K562 (cell line): ENCODE data around the gene GTF2H4. TPM values are rescaled to one million over a fixed set of nuclear protein-coding genes. Genes with fewer than 3 reads are reported as not detected.

Experiments
- ATAC-seq: fragments of 200-7000 bp; cut with Tn5 transposase; 3 replicates; pipeline ENCODE4 v1.9.1; 2020; ENCODE audit warnings: moderate library complexity
- BruUV-seq: library from RNA; stranded (reverse); fragments of 400-500 nt; replicated peaks from 2 replicates; lab custom pipeline; 2021; lab: Mats Ljungman, UMichigan
- CTCF ChIA-PET: fragments of 300-600 bp; formaldehyde crosslinking; extraction: SDS; loops from one replicate; lab custom pipeline; 2021; ENCODE audit warnings: low intra/inter-chr PET ratio; lab: Yijun Ruan, JAX
- POLR2A ChIA-PET: fragments of 300-600, 350-650 bp; sonication (Branson Sonifier 250); formaldehyde crosslinking; extraction: SDS; loops from one replicate; lab custom pipeline; 2021; ENCODE audit warnings: antibody characterized with exemption, inconsistent platforms; lab: Yijun Ruan, JAX
- DNase-seq, 4 experiments: peaks; one replicate each; pipeline versions ENCODE4 v3.0.0 to v3.0.0-alpha.2; 2011 to 2018; ENCODE audit warnings: low spot score in 3 of 4, mixed read lengths in 3 of 4; ENCODE audit errors: extremely low read depth in 1 of 4
- FAIRE-seq: peaks from 2 replicates; lab custom pipeline; 2011; peaks lifted over from hg19 to GRCh38; lab: Jason Lieb, UNC
- H2AFZ ChIP-seq: 2 replicates; pipeline ENCODE4 v1.6.0; 2011; ENCODE audit warnings: low read depth, low read length, control low read depth, inconsistent platforms
- H3K27ac ChIP-seq: fragments of 200-600 bp; 3 replicates; pipeline ENCODE4 v1.8.0; 2011; ENCODE audit warnings: low read depth, mild to moderate bottlenecking, control low read depth, inconsistent platforms, low read length, moderate library complexity, mixed read lengths; ENCODE audit errors: extremely low read depth
- H3K27me3 ChIP-seq, 2 experiments: fragments of 300-600 bp in 1 of 2; 2 replicates in 1 of 2; 3 replicates in 1 of 2; pipeline versions ENCODE4 v1.6.0 to v1.8.0; 2011; ENCODE audit warnings: inconsistent platforms in 2 of 2, low read length in 2 of 2, mild to moderate bottlenecking in 1 of 2, mixed read lengths in 1 of 2, moderate library complexity in 1 of 2; ENCODE audit not compliant: control insufficient read depth in 2 of 2, insufficient read depth in 2 of 2
- H3K36me3 ChIP-seq: fragments of 300-600 bp; 3 replicates; pipeline ENCODE4 v1.8.0; 2011; ENCODE audit warnings: mild to moderate bottlenecking, low read length, inconsistent platforms; ENCODE audit not compliant: control insufficient read depth, insufficient read depth
- H3K4me1 ChIP-seq, 2 experiments: fragments of 200-600 bp in 1 of 2; replicated peaks in 1 of 2; 2 replicates in 1 of 2; 3 replicates in 1 of 2; pipeline versions ENCODE4 v1.5.1 to v1.8.0; 2011; ENCODE audit warnings: inconsistent platforms in 2 of 2, low read length in 2 of 2, mild to moderate bottlenecking in 1 of 2, mixed read lengths in 1 of 2, moderate library complexity in 1 of 2; ENCODE audit not compliant: control insufficient read depth in 2 of 2, insufficient read depth in 2 of 2
- H3K4me2 ChIP-seq: 2 replicates; pipeline ENCODE4 v1.6.1; 2011; ENCODE audit warnings: low read length, control low read depth, inconsistent platforms, mixed read lengths; ENCODE audit not compliant: insufficient read depth
- H3K4me3 ChIP-seq: fragments of 200-600 bp; sonication (generic), shearing (Covaris generic); 2 replicates; pipeline ENCODE4 v1.5.1; 2016; ENCODE audit warnings: control low read depth, inconsistent platforms
- H3K79me2 ChIP-seq: fragments of 200-600 bp; 3 replicates; pipeline ENCODE4 v1.8.0; 2011; ENCODE audit warnings: low read length, inconsistent platforms; ENCODE audit not compliant: control insufficient read depth, insufficient read depth
- H3K9ac ChIP-seq, 2 experiments: 2 replicates each; pipeline versions ENCODE4 v1.6.0 to v1.6.1; 2011; ENCODE audit warnings: low read depth in 2 of 2, low read length in 2 of 2, control low read depth in 1 of 2, inconsistent platforms in 1 of 2, mild to moderate bottlenecking in 1 of 2, mixed read lengths in 1 of 2; ENCODE audit not compliant: insufficient read depth in 1 of 2
- H3K9me1 ChIP-seq: one replicate; pipeline ENCODE4 v1.6.0; 2011; ENCODE audit warnings: inconsistent platforms, mild to moderate bottlenecking, low read length, moderate library complexity; ENCODE audit not compliant: control insufficient read depth, insufficient read depth
- H3K9me3 ChIP-seq: replicated peaks from 2 replicates; pipeline ENCODE4 v1.5.1; 2011; ENCODE audit warnings: low read depth, low read length, inconsistent platforms; ENCODE audit not compliant: control insufficient read depth, insufficient read depth
- H4K20me1 ChIP-seq: replicated peaks from 2 replicates; pipeline ENCODE4 v1.6.1; 2011; ENCODE audit warnings: low read length, inconsistent platforms, mixed read lengths; ENCODE audit not compliant: control insufficient read depth, insufficient read depth
- COPS2 ChIP-seq: fragments of 450-650 bp; conservative IDR thresholded peaks from 2 replicates; pipeline ENCODE4 v1.6.1; 2016; ENCODE audit warnings: mild to moderate bottlenecking, moderate library complexity
- ELF2 ChIP-seq: fragments of 250-450 bp; sonication (Bioruptor Pico); IDR thresholded peaks from 2 replicates; pipeline ENCODE4 v1.5.0; 2021; ENCODE audit warnings: mild to moderate bottlenecking
- FOSL1 ChIP-seq: fragments of 200-800 bp; sonication (Bioruptor generic); conservative IDR thresholded peaks from 2 replicates; pipeline ENCODE4 v1.6.1; 2016; ENCODE audit warnings: missing genetic modification characterization, missing compliant biosample characterization
- GATAD2B ChIP-seq: fragments of 450-650 bp; IDR thresholded peaks from 2 replicates; pipeline ENCODE4 v1.6.1; 2017; ENCODE audit warnings: mild to moderate bottlenecking, borderline replicate concordance
- HMG20A ChIP-seq: fragments of 450-650 bp; formaldehyde crosslinking; conservative IDR thresholded peaks from 2 replicates; pipeline ENCODE4 v1.4.0; 2020; ENCODE audit warnings: mild to moderate bottlenecking, mixed read lengths
- ZFP1 ChIP-seq: fragments of 450-650 bp; formaldehyde crosslinking; IDR thresholded peaks from 2 replicates; pipeline ENCODE4 v1.4.0; 2020; ENCODE audit warnings: mild to moderate bottlenecking, mixed read lengths
- WGBS: fragments of 100-300 bp; shearing (Covaris generic); methylation state at CpG from one replicate; pipeline ENCODE4 v1.1.6; 2016; ENCODE audit warnings: low coverage, mixed read lengths; ENCODE audit not compliant: insufficient coverage; ENCODE audit errors: missing lambda C conversion rate; 5-methylcytosine and 5-hydroxymethylcytosine counted together
- in situ Hi-C: fragments of 300-500 bp; cut with MboI; formaldehyde crosslinking; loops from 4 replicates; pipeline ENCODE4 v1.15.0; 2018; ENCODE audit warnings: inconsistent platforms, mixed read lengths
- intact Hi-C: fragments of 100-400 bp; cut with micrococcal nuclease; formaldehyde crosslinking; loops from 2 replicates; pipeline ENCODE4 v1.14.2; 2022
- polyA plus RNA-seq, 8 experiments: library from polyadenylated mRNA; depleted of rRNA in 4 of 8; stranded (reverse) in 5 of 8; unstranded in 3 of 8; fragments of >200 nt; fragmentation: Nextera tagmentation in 2 of 8; fragmentation: Illumina TruSeq in 1 of 8; extraction: Ambion mirVana in 2 of 8; extraction: Trizol in 1 of 8; gene quantifications; 2 replicates each; pipeline versions ENCODE4 v1.2.1 to v1.2.3, GENCODE V29; 2011 to 2014; ENCODE audit warnings: inconsistent platforms in 1 of 8, missing spikeins in 1 of 8
- total RNA-seq, 7 experiments: library from RNA; depleted of rRNA in 6 of 7; stranded (reverse); fragments of >200 nt in 6 of 7; fragmentation: Illumina TruSeq in 2 of 7; extraction: Trizol in 2 of 7; gene quantifications; 2 replicates each; pipeline versions ENCODE4 v1.2.1 to v1.2.3, GENCODE V29; 2011 to 2021; ENCODE audit warnings: low replicate concordance in 1 of 7

Gene GTF2H4
- total and polyA plus RNA-seq, 9 of the 15 experiments (the other 6 are each of a cell fraction or from before 2014, with no cell fraction given) = 3.6 to 86.1 (median 39.6) TPM

DNA sequence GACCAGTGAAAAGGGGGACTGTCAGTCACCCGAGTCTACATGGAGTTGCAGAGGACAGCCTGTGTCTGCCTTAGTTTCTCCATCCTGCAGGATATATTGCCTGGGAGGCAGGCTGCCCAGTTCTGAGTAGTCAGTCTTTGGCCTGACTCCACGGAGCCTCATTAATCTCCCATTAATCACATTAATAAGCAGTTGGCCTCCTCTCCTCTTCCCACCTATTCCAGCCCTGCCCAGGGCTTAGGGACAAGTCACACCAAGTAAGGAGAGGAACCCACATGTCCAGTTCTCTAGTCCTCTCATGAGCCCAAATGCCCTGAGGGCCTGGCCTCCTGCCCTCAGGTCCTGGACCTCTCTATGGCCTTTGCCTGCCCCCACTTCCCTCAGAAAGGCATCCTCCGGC lies 31.5 kb downstream of the GTF2H4 start:
- POLR2A ChIA-PET = interaction anchor here (1.3 kb wide), 1 partner anchor 13 kb away, joined by 3 read pairs; no protein-coding TSS in a partner anchor
- WGBS = 0% methylated on average over 2 of the region's 3 CpGs
- H3K4me1 ChIP-seq = peaks cover 8 to 11% of the 10 kb centered on the region in 2 experiments
- DNase-seq (no peak), ATAC-seq (no peak), FAIRE-seq (no peak)
- no peak overlapping the region for H3K4me3 ChIP-seq
- no peak overlapping the region for H3K9ac ChIP-seq
- H3K27ac ChIP-seq = no peak overlapping the region
- TF ChIP-seq GATAD2B (no peak), HMG20A (no peak), ELF2 (CRISPR knock-in tag) (no peak), ZFP1 (CRISPR knock-in tag) (no peak), COPS2 (no peak), FOSL1 (no peak)
- in situ Hi-C loops (no loop called here), intact Hi-C loops (no loop called here)
- no TSS peak for BruUV-seq
- CTCF ChIA-PET = no interaction called here
- H3K9me3 ChIP-seq = no peaks in the 10 kb centered on the region
- H3K4me2 ChIP-seq = no peak overlapping the region
- peaks cover 29 to 66% of the 10 kb centered on the region in 2 experiments for H3K27me3 ChIP-seq
- no peak overlapping the region for H2AFZ ChIP-seq
- H3K79me2 ChIP-seq = no peaks in the 10 kb centered on the region
- peaks cover 14% of the 10 kb centered on the region; the same call in 1 of the 2 replicates for H4K20me1 ChIP-seq
- H3K9me1 ChIP-seq = no peaks in the 10 kb centered on the region
- H3K36me3 ChIP-seq = no peaks in the 10 kb centered on the region
